Neuronal stem cell (in vitro differentiated cells): ENCODE results near the gene GREM2.

Experiments used
- DNase-seq: peaks from one replicate; pipeline ENCODE4 v3.0.0-alpha.2; 2013; ENCODE audit warnings: low spot score
- H2AFZ ChIP-seq: one replicate; pipeline ENCODE4 v1.6.1; 2013; ENCODE audit warnings: mild to moderate bottlenecking, low read length, inconsistent platforms
- H2AK5ac ChIP-seq: 2 replicates; pipeline ENCODE4 v1.6.1; 2013; ENCODE audit warnings: low read depth, mild to moderate bottlenecking, inconsistent platforms, low read length, moderate library complexity, mixed read lengths
- H2BK120ac ChIP-seq: 2 replicates; pipeline ENCODE4 v1.6.1; 2013; ENCODE audit warnings: low read depth, mild to moderate bottlenecking, inconsistent platforms, low read length, moderate library complexity, mixed read lengths
- H2BK12ac ChIP-seq: one replicate; pipeline ENCODE4 v1.6.1; 2013; ENCODE audit warnings: low read length, inconsistent platforms
- H2BK15ac ChIP-seq: 2 replicates; pipeline ENCODE4 v1.6.1; 2013; ENCODE audit warnings: mild to moderate bottlenecking, low read length, inconsistent platforms, mixed read lengths
- H2BK5ac ChIP-seq: one replicate; pipeline ENCODE4 v1.6.1; 2013; ENCODE audit warnings: inconsistent platforms, mild to moderate bottlenecking, low read length, moderate library complexity
- H3K14ac ChIP-seq: one replicate; pipeline ENCODE4 v1.6.1; 2013; ENCODE audit warnings: low read length, inconsistent platforms
- H3K18ac ChIP-seq: 2 replicates; pipeline ENCODE4 v1.6.1; 2013; ENCODE audit warnings: low read length, inconsistent platforms
- H3K23ac ChIP-seq: 2 replicates; pipeline ENCODE4 v1.6.1; 2013; ENCODE audit warnings: low read depth, mild to moderate bottlenecking, mixed read lengths, low read length, inconsistent platforms; ENCODE audit not compliant: poor library complexity
- H3K27ac ChIP-seq: replicated peaks from 3 replicates; pipeline ENCODE4 v1.5.1; 2013; ENCODE audit warnings: low read length, inconsistent platforms
- H3K27me3 ChIP-seq, 3 experiments: 2 replicates each; pipeline ENCODE4 v1.6.1; 2013; ENCODE audit warnings: low read length in 3 of 3, mild to moderate bottlenecking in 2 of 3, inconsistent platforms in 1 of 3, low read depth in 1 of 3, mixed read lengths in 1 of 3, moderate library complexity in 1 of 3; ENCODE audit not compliant: control insufficient read depth in 3 of 3, insufficient read depth in 3 of 3
- H3K36me3 ChIP-seq, 2 donors: replicated peaks in 1 of 2; 2 replicates each; pipeline ENCODE4 v1.6.1; 2013; ENCODE audit warnings: low read length in 2 of 2; ENCODE audit not compliant: control insufficient read depth in 2 of 2, insufficient read depth in 2 of 2
- H3K4ac ChIP-seq: 2 replicates; pipeline ENCODE4 v1.6.1; 2013; ENCODE audit warnings: inconsistent platforms, mild to moderate bottlenecking, low read length, moderate library complexity
- H3K4me1 ChIP-seq, 2 donors: 1 replicate in 1 of 2; 2 replicates in 1 of 2; pipeline ENCODE4 v1.6.1; 2013; ENCODE audit warnings: low read length in 2 of 2, low read depth in 1 of 2; ENCODE audit not compliant: control insufficient read depth in 2 of 2, insufficient read depth in 1 of 2
- H3K4me2 ChIP-seq: one replicate; pipeline ENCODE4 v1.6.1; 2013; ENCODE audit warnings: mild to moderate bottlenecking, low read length, inconsistent platforms; ENCODE audit not compliant: insufficient read depth, poor library complexity, severe bottlenecking
- H3K4me3 ChIP-seq, 2 donors: 2 replicates each; pipeline ENCODE4 v1.5.1; 2013; ENCODE audit warnings: low read length in 2 of 2, mild to moderate bottlenecking in 2 of 2, inconsistent platforms in 1 of 2, moderate library complexity in 1 of 2
- H3K79me1 ChIP-seq: one replicate; pipeline ENCODE4 v1.6.1; 2013; ENCODE audit warnings: low read depth, mild to moderate bottlenecking, inconsistent platforms, low read length, moderate library complexity
- H3K9ac ChIP-seq: one replicate; pipeline ENCODE4 v1.6.1; 2013; ENCODE audit warnings: mild to moderate bottlenecking, low read depth, low read length, inconsistent platforms; ENCODE audit not compliant: poor library complexity
- H3K9me3 ChIP-seq, 2 donors: replicated peaks in 1 of 2; 2 replicates each; pipeline versions ENCODE3 to v1.6.1; 2013; ENCODE audit warnings: low read length in 2 of 2, mild to moderate bottlenecking in 2 of 2, inconsistent platforms in 1 of 2, low read depth in 1 of 2, mixed read lengths in 1 of 2, moderate library complexity in 1 of 2; ENCODE audit not compliant: control insufficient read depth in 2 of 2, insufficient read depth in 1 of 2
- H4K8ac ChIP-seq: one replicate; pipeline ENCODE4 v1.6.1; 2013; ENCODE audit warnings: low read depth, mild to moderate bottlenecking, inconsistent platforms, low read length, moderate library complexity
- H4K91ac ChIP-seq: one replicate; pipeline ENCODE4 v1.6.1; 2013; ENCODE audit warnings: low read length, low read depth, mild to moderate bottlenecking, inconsistent platforms; ENCODE audit not compliant: poor library complexity
- WGBS, 2 donors: extraction: QIAGEN DNeasy Blood & Tissue Kit; methylation state at CpG; one replicate each; pipeline ENCODE4 v1.1.7; 2013; ENCODE audit warnings: missing lambda C conversion rate in 2 of 2, mixed read lengths in 1 of 2; ENCODE audit not compliant: insufficient read length in 2 of 2, insufficient replicate concordance in 1 of 2; ENCODE audit errors: extremely low coverage in 2 of 2; 5-methylcytosine and 5-hydroxymethylcytosine counted together

Gene GREM2

DNA sequence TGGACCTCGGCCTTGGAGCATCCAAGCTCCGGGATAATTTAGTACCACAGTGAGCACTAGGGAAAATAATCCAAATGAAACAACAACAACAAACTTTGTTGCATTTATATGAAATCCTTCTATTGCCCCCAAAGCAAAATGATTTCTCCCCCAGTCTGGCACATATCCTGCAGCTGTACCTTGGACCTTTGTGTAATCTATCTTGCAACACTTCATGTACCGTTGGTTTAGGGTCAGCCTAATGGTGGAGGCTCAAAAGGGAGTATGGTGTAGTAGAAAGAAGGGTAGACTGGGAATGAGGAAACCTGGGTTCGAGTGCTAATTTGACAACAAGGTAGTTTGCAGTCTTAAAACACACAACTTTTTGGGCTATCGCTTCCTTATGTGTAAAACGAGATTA is 12.1 kb downstream of the GREM2 start:
- Histone ChIP-seq H3K4ac (no peak overlapping the region), H3K14ac (no peak overlapping the region), H2BK120ac (no peak overlapping the region), H2BK15ac (no peak overlapping the region), H4K8ac (no peak overlapping the region), H3K18ac (no peak overlapping the region), H3K27me3 (no peaks in the 10 kb centered on the region), H4K91ac (no peak overlapping the region), H3K9me3 (no peaks in the 10 kb centered on the region), H3K9ac (no peak overlapping the region), H3K79me1 (no peaks in the 10 kb centered on the region), H3K27ac (no peak overlapping the region), H2BK12ac (no peak overlapping the region), H3K4me2 (no peak overlapping the region), H3K4me3 (no peak overlapping the region), H2AK5ac (no peak overlapping the region), H2BK5ac (no peak overlapping the region), H3K23ac (no peak overlapping the region), H3K4me1 (peaks cover 0 to 8% of the 10 kb centered on the region in 2 donors), H2AFZ (no peak overlapping the region), H3K36me3 (no peaks in the 10 kb centered on the region)
- WGBS, 2 donors, result no CpG with 5 or more reads among the region's 6 CpGs
- no peak for DNase-seq

DNA sequence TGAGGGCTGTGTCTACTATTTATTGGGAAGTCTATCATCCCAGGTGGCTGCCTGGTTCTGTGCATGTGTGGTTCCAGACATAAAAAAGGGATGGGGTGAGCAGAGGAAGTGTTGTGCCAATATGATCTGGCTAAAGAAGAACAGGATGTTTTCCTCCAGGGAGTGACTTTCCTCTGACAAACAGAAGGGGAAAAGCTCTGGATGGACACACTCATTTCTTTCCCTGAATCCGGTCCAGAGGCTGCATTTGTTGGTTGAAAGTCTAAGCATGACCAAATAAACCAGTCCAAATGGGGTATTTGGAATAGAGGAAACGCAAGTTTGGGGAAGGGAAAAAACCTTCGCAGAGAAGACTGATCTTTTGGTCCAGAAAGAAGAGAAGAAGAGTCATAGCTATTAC is 12.7 kb downstream of the GREM2 start:
- no peaks in the 10 kb centered on the region for H3K27me3 ChIP-seq
- H2BK12ac ChIP-seq, result no peak overlapping the region
- H4K91ac ChIP-seq, result no peak overlapping the region
- H3K18ac ChIP-seq, result no peak overlapping the region
- H2AFZ ChIP-seq, result no peak overlapping the region
- no peak overlapping the region for H3K4me3 ChIP-seq
- no peak overlapping the region for H3K14ac ChIP-seq
- no peaks in the 10 kb centered on the region for H3K9me3 ChIP-seq
- no peak overlapping the region for H3K27ac ChIP-seq
- WGBS, 2 donors, result no CpG with 5 or more reads among the region's 3 CpGs
- H4K8ac ChIP-seq, result no peak overlapping the region
- no peak overlapping the region for H2AK5ac ChIP-seq
- no peak overlapping the region for H2BK120ac ChIP-seq
- no peak overlapping the region for H3K23ac ChIP-seq
- no peak overlapping the region for H3K9ac ChIP-seq
- peaks cover 0 to 8% of the 10 kb centered on the region in 2 donors for H3K4me1 ChIP-seq
- H3K4ac ChIP-seq, result no peak overlapping the region
- DNase-seq, result no peak
- no peaks in the 10 kb centered on the region for H3K36me3 ChIP-seq
- H3K4me2 ChIP-seq, result no peak overlapping the region
- no peaks in the 10 kb centered on the region for H3K79me1 ChIP-seq
- H2BK5ac ChIP-seq, result no peak overlapping the region
- no peak overlapping the region for H2BK15ac ChIP-seq

DNA sequence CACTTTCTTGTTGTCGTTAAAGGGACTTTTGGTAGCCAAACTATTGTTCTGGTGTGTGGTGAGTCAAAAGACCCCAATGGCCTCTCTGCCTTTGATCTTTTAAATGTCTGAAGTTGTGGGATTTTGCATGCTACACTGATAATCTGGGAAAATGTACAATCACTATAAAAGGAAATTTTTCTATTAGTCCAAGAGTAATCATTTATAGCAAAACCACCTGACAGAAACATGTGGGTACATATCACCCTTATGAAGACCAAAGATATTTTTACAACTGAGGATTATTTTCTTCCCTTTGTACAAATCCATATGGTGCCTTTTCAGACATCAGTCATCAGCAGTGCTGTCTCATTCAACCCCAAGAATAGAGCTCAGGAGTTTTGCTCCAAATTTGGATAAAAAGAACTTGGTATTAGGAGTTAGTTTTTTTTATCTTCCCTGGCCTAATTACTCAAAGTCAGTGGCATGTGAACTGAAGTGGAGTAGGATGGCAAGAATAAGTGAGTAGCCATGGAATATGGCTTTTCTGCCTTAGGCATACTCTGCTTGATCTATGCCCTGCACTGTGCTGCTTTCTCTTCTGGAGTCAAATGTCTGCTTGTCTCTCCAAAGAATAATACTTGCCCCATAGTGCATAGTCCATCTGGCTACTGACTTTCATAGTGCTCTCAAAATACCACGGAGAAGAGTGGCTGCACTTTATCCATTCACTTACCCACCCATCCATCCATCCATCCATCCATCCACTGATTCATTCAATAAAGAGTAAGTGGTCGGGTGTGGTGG is 13.5 kb downstream of the GREM2 start:
- no peak overlapping the region for H3K4ac ChIP-seq
- no CpG with 5 or more reads among the region's 3 CpGs for WGBS, 2 donors
- H3K4me2 ChIP-seq, result no peak overlapping the region
- H3K18ac ChIP-seq, result no peak overlapping the region
- no peak overlapping the region for H3K14ac ChIP-seq
- no peak overlapping the region for H3K27ac ChIP-seq
- H3K23ac ChIP-seq, result no peak overlapping the region
- no peaks in the 10 kb centered on the region for H3K36me3 ChIP-seq
- no peaks in the 10 kb centered on the region for H3K9me3 ChIP-seq
- H2BK15ac ChIP-seq, result no peak overlapping the region
- no peak overlapping the region for H4K91ac ChIP-seq
- no peak overlapping the region for H2BK5ac ChIP-seq
- H2BK120ac ChIP-seq, result no peak overlapping the region
- peaks cover 0 to 8% of the 10 kb centered on the region in 2 donors for H3K4me1 ChIP-seq
- no peak overlapping the region for H4K8ac ChIP-seq
- H2AK5ac ChIP-seq, result no peak overlapping the region
- H2AFZ ChIP-seq, result no peak overlapping the region
- H3K9ac ChIP-seq, result no peak overlapping the region
- H3K27me3 ChIP-seq, result no peaks in the 10 kb centered on the region
- no peak overlapping the region for H3K4me3 ChIP-seq
- no peaks in the 10 kb centered on the region for H3K79me1 ChIP-seq
- no peak overlapping the region for H2BK12ac ChIP-seq
- DNase-seq, result no peak

DNA sequence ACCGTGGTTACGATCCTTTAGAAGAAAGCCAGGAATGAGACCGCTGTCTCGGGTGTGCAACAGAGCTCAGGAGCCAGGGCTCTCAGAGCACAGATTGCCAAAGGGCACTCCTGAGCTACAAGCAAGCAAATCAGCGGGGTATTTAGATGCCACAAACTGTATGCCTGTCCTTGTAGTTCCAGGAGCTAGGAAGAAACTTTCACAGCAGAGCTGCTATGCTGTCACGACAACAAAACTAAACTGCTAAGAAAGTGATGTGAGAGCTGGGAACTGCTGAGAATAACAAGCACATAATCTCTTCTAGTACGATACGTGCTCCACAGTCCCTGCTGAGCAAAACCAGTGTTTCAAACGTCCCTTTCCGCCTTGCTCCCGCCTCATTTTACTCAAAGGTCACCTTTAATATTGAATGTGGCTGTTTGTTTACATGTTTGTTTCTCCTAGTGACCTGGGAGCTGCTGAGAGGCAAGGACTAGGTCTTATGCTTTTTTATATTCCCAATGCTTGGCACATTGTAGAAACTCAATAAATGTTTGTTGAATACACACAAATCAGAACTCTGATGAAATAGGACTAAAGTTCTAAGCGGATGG is 14.7 kb downstream of the GREM2 start:
- Histone ChIP-seq H4K91ac (no peak overlapping the region), H3K9ac (no peak overlapping the region), H2AK5ac (no peak overlapping the region), H2BK15ac (no peak overlapping the region), H2BK120ac (no peak overlapping the region), H3K23ac (no peak overlapping the region), H3K4me1 (peaks cover 0 to 8% of the 10 kb centered on the region in 2 donors), H3K4me3 (no peak overlapping the region), H3K27me3 (no peaks in the 10 kb centered on the region), H3K36me3 (no peaks in the 10 kb centered on the region), H2BK12ac (no peak overlapping the region), H3K27ac (no peak overlapping the region), H3K4ac (no peak overlapping the region), H2BK5ac (no peak overlapping the region), H3K18ac (no peak overlapping the region), H3K14ac (no peak overlapping the region), H2AFZ (no peak overlapping the region), H3K4me2 (no peak overlapping the region), H3K79me1 (no peaks in the 10 kb centered on the region), H4K8ac (no peak overlapping the region), H3K9me3 (no peaks in the 10 kb centered on the region)
- WGBS, 2 donors, result no CpG with 5 or more reads among the region's 12 CpGs
- no peak for DNase-seq
